Hematopoietic multipotent progenitor cell treated with erythropoietin and hydrocortisone succinate and interleukin-3 and kit ligand, for 17 days (in vitro differentiated cells): ENCODE results near the gene BTBD18.

Source experiments
- DNase-seq: peaks from one replicate; pipeline ENCODE4 v3.0.0-alpha.2; 2015; ENCODE audit warnings: low spot score

Gene BTBD18

DNA sequence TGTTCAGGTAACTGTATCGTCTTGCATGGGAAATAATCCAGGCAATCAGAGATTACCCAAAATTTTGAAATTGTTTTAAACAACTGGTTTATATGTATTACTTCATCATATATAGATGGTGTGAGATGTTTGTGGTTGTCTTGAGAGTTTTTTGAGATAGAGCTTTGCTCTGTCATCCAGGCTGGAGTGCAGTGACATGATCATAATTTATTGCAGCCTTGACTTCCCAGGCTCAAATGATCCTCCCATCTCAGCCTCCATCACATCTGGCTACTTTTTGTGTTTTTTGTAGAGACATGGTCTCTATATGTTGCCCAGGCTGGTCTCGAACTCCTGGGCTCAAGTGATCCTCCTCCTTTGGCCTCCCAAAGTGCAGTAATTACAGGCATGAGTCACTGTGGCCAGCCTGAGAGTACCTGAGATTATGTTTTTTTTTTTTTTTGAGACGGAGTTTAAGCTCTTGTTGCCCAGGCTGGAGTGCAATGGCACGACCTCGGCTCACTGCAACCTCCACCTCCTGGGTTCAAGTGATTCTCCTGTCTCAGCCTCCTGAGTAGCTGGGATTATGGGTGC is 21.5 kb upstream of the BTBD18 start:
- no peak for DNase-seq

- no peak for DNase-seq
These were observed 20.9 kb upstream of the BTBD18 start for GRCh38 chr11:57772562-57772961.

- no peak for DNase-seq
These were observed 19.7 kb upstream of the BTBD18 start for GRCh38 chr11:57771365-57771764.

DNA sequence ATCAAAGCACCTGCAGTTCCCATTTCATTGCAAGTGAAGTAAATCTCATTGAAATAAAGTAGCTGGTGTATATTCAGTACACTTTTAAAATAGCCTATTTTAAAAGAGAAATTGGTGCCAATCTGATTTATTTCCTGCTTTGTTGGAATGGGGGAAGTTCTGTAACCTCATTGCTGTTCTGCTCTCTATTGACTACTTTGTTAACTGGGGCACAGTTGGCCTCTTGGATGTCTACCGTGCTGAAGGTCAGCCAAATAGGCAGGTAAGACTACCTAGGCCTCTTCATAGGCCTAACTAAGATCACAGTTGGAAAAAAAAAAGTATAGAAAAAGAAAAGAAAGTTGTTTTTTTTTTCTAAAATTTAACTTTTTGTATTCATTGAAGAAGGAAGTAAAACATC is 19.2 kb upstream of the BTBD18 start:
- DNase-seq, result no peak

GRCh38 chr11:57764972-57765371 is 13.4 kb upstream of the BTBD18 start:
- DNase-seq, result no peak

GRCh38 chr11:57764566-57764965 is 12.9 kb upstream of the BTBD18 start:
- no peak for DNase-seq

DNA sequence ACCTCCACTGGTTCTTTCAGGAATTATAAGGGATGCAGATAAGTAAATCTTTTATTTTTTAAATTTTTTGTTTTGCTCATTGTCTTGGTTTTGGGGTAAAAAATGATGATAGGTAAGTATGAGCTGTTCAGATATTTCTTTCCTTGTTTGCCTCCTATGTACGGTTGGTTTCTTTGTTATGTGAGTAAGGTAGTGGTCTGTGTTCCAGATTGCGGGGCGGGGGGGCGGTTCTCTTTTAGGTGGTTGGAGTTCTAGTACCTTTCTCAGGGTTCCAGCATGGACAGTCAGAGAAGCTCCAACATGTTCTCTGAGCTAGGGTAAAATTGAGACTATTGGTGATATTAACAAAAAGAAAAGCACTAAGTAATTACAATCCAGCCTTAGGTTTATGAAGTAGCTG is 12.4 kb upstream of the BTBD18 start:
- no peak for DNase-seq

DNA sequence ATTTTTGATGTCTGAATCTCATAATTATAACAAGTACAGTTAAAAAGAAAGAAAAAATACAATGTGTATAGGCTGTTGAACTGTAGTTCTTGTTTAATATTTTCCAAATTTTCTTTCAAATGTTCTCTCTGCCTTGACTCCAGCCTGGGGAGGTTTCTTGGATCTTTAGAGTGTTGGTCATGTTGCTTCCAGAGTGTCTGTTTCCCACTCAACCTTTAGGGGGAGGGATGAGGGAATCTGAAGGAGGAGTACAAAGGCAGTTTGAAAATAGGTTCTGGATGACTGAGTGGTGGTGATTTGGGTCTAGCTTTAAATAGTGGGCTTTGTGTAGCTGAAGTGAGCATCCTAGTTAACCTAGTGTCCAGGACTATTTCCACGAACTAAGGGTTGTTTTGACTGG is 11.9 kb upstream of the BTBD18 start:
- no peak for DNase-seq

- no peak for DNase-seq
These were observed 10.7 kb upstream of the BTBD18 start for GRCh38 chr11:57762235-57762861.

DNA sequence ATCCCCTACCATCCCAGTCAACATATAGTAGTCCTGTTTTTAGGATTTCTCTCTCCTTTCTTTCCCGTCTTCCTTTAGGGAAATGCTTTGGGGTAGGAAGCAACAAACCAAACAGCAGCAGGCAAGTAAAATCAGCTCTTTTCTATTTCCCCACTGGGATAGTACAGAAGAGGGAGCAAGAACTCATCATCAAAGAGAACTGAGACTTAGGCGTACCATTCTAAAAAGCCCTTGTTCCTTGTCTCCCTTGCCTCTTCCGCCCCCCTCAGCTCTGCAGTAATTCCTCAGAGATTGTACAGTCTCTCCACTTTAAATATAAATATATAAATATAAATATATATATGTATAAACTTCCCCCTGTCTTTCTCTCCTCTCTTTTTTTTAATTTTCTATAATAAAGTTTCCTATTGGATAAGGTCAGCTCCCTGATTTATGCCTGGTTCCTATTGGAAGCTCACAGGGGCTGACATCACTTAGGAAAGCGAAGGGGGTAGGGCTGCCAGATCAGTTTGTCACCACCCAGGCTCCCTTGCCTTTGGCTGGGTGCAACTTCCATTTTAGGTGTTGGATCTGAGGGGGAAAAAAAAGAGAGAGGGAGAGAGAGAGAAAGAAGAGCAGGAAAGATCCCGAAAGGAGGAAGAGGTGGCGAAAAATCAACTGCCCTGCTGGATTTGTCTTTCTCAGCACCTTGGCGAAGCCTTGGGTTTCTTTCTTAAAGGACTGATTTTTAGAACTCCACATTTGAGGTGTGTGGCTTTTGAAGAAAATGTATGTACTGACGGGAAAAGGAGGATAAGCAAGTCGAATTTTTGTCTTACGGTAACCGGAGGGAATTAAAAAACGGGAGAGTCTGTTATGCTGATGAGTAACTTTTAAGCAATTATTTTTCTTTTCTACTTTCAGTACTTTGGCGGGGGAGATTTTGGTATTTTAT is 9.9 kb upstream of the BTBD18 start, which contains the start of gene CTNND1:
TSS of gene CTNND1 (plus strand) at position 502 of the 934 bp plus-strand sequence. CDS start 29,677 bp downstream, outside the sequence.
- DNase-seq, result peak; percentile 58

DNA sequence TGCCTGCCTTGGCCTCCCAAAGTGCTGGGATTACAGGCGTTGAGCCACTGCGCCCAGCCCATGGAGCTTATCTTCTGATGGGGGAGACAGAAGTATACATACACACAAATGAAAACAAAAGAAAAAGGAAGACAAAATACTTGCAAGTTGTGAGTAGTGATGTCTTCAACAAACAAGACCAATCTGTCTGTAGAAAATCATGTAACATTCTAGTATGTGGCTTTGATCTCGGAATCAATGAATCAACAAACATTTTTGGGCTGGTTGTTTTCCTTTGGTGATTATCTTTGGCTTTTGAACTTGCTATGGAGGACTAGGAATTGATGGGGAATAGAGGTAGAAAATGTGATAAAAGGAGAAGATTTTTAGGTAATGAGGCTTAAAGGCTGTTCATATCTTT is 6.6 kb upstream of the BTBD18 start:
- DNase-seq, result no peak

- no peak for DNase-seq
These were observed 1.3 kb upstream of the BTBD18 start for GRCh38 chr11:57752954-57753353.

- DNase-seq, result no peak
These were observed 443 bp downstream of the BTBD18 start for GRCh38 chr11:57751176-57751575.

- no peak for DNase-seq
These were observed 4.7 kb downstream of the BTBD18 start for GRCh38 chr11:57746920-57747319.

DNA sequence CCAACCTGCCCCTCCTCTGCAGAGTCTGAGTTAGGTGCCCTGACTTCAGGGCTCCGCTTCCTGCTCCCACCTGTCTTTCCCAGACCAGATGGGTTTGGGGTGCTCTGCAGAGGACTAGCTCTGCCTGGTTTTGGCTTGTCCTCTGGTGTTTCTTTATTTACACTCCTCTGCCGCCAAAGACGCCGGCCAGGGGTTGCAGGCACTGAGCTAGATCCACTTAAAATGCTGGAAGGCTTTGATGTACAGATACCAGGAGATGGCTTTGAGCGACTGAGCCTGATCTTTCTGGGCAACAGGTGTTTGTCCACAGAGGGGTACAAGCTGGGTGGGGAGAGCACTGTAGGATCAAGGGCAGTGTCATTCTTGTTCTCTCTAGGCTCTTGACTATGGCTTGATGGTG is 6.4 kb downstream of the BTBD18 start:
- no peak for DNase-seq

GRCh38 chr11:57744357-57744756 is 7.3 kb downstream of the BTBD18 start:
- no peak for DNase-seq

DNA sequence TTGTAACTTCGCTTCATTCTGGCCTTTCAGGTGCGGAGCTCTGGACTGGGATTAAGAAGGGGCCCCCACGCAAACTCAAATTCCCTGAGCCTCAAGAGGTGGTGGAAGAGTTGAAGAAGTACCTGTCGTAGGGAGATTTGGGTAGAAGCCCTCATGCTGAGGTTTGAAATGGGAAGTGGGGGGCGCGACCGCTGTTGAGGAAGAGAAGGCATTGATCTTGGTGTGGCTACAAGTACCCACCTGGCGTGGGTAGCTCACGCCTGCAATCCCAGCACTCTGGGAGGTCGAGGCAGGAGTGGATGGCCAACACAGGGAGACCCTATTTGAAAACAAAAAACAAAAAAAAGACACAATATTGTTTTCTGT is 9.5 kb downstream of the BTBD18 start:
- no peak for DNase-seq

- DNase-seq, result peak; percentile 76
These were observed 10.2 kb downstream of the BTBD18 start, which contains the start of gene SELENOH for GRCh38 chr11:57741132-57742086. TSS of gene SELENOH (plus strand) at chr11:57741491. CDS start at chr11:57741596, 105 bp downstream.

GRCh38 chr11:57735619-57736298 is 15.9 kb downstream of the BTBD18 start:
- peak; percentile 20 for DNase-seq

DNA sequence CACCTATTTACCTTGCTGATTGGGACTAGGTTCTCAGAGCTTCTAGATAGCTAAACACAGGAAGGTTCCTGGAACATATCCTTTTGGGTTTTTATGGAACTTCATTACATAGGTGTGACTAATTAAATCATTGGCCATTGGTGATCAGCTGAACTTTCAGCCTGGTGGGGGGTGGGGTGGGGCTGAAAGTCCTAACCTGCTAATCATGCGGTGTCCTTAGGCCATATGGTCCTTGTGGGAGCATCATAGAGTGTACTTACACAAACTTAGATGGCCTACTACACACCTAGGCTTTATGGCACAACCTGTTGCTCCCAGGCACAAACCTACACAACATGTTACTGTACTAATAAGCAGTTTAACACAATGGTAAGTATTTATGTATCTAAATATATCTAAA is 19.0 kb downstream of the BTBD18 start:
- DNase-seq, result no peak

GRCh38 chr11:57729479-57729878 is 22.1 kb downstream of the BTBD18 start:
- DNase-seq, result no peak
